Peyer's patch (tissue), 4 donors: ENCODE results near the gene MBTPS1. TPM values are rescaled to one million over a fixed set of nuclear protein-coding genes. Genes with fewer than 3 reads are reported as not detected.

ENCODE experiments used
- DNase-seq, 3 donors: peaks; one replicate each; pipeline ENCODE4 v3.0.0-alpha.2; 2017 to 2019
- H3K27ac ChIP-seq, 4 donors: fragments of 200-600 bp; sonication (generic); one replicate each; pipeline ENCODE4 v1.5.1; 2016 to 2019
- H3K27me3 ChIP-seq, 2 donors: fragments of 200-600 bp; sonication (generic); one replicate each; pipeline ENCODE4 v1.5.1; 2019
- H3K36me3 ChIP-seq, 3 donors: fragments of 200-600 bp; sonication (generic); one replicate each; pipeline ENCODE4 v1.5.1; 2016 to 2019
- H3K4me1 ChIP-seq, 4 donors: fragments of 200-600 bp; sonication (generic); one replicate each; pipeline ENCODE4 v1.5.1; 2016 to 2019
- H3K4me3 ChIP-seq, 4 donors: fragments of 200-600 bp; sonication (generic); 1 replicate in 3 of 4; 2 replicates in 1 of 4; pipeline ENCODE4 v1.5.1; 2016 to 2019; ENCODE audit warnings: mild to moderate bottlenecking in 1 of 4
- H3K9me3 ChIP-seq, 4 donors: fragments of 200-600 bp; sonication (generic); one replicate each; pipeline ENCODE4 v1.5.1; 2016 to 2019; ENCODE audit warnings: mild to moderate bottlenecking in 1 of 4
- POLR2A ChIP-seq, 2 donors: fragments of 450-650 bp; IDR thresholded peaks; one replicate each; pipeline ENCODE4 v1.5.1; 2017; ENCODE audit warnings: antibody characterized with exemption in 2 of 2, mild to moderate bottlenecking in 2 of 2, moderate library complexity in 2 of 2
- total RNA-seq, 4 donors: library from RNA; depleted of rRNA; stranded (reverse); fragments of >200 nt; gene quantifications; one replicate each; pipeline ENCODE4 v1.1.0, GENCODE V29; 2016
- TF ChIP-seq, protein P1 (sequence below), 6 experiments: fragments of 450-650 bp in 4 of 6; fragments of 200-600 bp in 2 of 6; sonication (generic) in 1 of 6; IDR thresholded peaks; one replicate each; pipeline ENCODE4 v1.5.1; 2017 to 2019; ENCODE audit warnings: antibody characterized with exemption in 6 of 6, mild to moderate bottlenecking in 3 of 6, moderate library complexity in 1 of 6

MBTPS1 gene
- total RNA-seq, 4 donors from 2014 or later, result 79.0 to 104 (median 91.7) TPM

DNA sequence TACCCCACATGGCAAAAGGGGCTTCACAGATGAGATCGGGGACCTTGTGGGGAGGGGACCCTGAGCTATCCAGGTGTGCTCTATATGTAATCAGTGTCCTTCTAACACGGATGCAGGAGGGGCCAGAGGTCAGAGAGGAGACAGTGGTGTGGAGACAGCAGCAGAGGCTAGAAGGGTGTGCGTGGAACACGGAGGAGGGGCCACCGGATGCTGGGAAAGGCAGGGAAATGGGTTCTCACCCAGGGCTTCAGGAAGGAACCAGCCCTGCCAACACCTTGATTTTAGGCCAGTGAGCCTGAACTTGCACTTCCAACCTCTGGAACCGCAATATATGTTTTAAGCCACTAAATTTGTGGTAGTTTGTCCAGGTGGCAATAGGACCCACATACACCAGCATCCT lies 69.5 kb downstream of the MBTPS1 start:
- no peaks in the 10 kb centered on the region for H3K9me3 ChIP-seq
- DNase-seq, result no peak
- H3K27me3 ChIP-seq, result no peaks in the 10 kb centered on the region
- H3K27ac ChIP-seq, result no peak overlapping the region
- no peaks in the 10 kb centered on the region for H3K4me1 ChIP-seq
- H3K36me3 ChIP-seq, result no peaks in the 10 kb centered on the region
- H3K4me3 ChIP-seq, result no peak overlapping the region
- no peak for TF ChIP-seq POLR2A (IDR thresholded peaks at IDR 0.05)
- TF ChIP-seq, protein P1, sequence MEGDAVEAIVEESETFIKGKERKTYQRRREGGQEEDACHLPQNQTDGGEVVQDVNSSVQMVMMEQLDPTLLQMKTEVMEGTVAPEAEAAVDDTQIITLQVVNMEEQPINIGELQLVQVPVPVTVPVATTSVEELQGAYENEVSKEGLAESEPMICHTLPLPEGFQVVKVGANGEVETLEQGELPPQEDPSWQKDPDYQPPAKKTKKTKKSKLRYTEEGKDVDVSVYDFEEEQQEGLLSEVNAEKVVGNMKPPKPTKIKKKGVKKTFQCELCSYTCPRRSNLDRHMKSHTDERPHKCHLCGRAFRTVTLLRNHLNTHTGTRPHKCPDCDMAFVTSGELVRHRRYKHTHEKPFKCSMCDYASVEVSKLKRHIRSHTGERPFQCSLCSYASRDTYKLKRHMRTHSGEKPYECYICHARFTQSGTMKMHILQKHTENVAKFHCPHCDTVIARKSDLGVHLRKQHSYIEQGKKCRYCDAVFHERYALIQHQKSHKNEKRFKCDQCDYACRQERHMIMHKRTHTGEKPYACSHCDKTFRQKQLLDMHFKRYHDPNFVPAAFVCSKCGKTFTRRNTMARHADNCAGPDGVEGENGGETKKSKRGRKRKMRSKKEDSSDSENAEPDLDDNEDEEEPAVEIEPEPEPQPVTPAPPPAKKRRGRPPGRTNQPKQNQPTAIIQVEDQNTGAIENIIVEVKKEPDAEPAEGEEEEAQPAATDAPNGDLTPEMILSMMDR (IDR thresholded peaks at IDR 0.05), result no peak

DNA sequence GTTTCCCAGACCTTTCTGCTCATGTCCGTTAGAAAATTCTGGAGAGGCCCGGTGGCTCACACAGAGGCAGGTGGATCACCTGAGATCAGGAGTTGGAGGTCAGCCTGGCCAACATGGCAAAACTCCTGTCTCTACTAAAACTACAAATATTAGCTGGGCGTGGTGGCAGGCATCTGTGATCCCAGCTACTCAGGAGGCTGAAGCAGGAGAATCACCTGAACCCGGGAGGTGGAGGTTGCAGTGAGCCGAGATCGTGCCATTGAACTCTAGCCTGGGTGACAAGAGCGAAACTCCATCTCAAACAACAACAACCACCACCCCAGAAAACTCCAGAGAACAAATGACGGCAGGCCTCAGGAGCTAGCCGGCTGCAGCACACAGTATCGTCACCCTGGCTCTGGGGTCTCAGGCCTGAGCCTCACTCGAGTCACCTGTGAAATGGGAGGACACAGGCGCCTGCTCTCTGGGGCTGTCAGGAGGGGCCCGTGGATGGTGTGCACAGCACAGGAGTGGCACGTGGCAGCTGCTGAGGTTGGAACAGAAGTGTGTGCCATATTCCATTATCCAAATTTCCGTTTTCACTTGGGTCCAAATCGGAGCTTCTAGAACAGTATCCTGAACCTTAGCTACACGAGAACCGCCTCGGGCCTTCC lies 70.8 kb downstream of the MBTPS1 start:
- DNase-seq, result no peak

DNA sequence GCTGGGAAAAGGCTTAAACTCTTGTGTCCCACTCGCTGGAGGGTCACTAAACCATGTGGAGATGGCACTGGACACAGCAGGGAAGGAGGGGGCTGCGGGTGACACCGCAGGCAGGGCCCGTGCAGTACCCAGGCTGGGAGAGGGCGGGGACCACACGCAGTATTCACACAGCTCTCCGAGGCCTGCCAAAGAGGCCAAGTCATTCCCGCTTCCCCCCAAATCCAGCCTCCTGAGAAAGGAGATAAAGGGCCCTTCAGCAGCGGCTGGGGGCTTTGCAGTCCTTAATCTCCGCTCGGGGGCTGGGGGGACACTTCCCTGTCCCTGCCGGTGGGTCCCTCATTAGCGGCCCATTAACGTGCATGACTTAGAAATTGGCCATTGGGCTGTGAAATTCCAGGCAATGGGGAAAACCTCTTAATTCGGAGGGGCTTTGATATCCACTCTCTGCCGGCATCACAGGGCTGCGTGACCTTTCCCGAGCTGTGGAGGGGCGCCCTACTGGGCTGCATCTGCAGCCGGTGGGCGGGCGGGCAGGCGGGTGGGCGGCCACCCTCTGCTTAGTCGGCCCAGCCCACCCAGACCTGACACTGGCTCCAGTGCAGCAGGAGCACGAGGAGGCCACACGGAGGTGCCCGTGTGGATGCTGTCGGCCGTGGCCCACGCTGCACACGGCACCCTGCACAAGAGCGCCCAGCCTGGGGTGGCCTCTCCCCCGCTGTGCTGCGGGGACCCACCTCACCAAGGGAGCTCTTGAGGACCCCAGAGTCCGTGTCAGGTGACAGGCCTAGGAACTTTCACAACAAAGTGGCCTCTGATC lies 71.5 kb downstream of the MBTPS1 start:
- no peaks in the 10 kb centered on the region for H3K9me3 ChIP-seq
- H3K27ac ChIP-seq, result no peak overlapping the region
- H3K36me3 ChIP-seq, result no peaks in the 10 kb centered on the region
- no peak for DNase-seq
- no peaks in the 10 kb centered on the region for H3K4me1 ChIP-seq
- H3K4me3 ChIP-seq, result no peak overlapping the region
- no peak for TF ChIP-seq POLR2A (IDR thresholded peaks at IDR 0.05)
- TF ChIP-seq, protein P1 (IDR thresholded peaks at IDR 0.05), result no peak
- no peaks in the 10 kb centered on the region for H3K27me3 ChIP-seq

More for the DNA sequence above, 70.8 kb downstream of the MBTPS1 start:
- H3K36me3 ChIP-seq, result no peaks in the 10 kb centered on the region
- no peaks in the 10 kb centered on the region for H3K27me3 ChIP-seq
- no peaks in the 10 kb centered on the region for H3K9me3 ChIP-seq
- no peaks in the 10 kb centered on the region for H3K4me1 ChIP-seq
- no peak overlapping the region for H3K27ac ChIP-seq
- no peak overlapping the region for H3K4me3 ChIP-seq
- TF ChIP-seq POLR2A (IDR thresholded peaks at IDR 0.05), result no peak
- TF ChIP-seq, protein P1 (IDR thresholded peaks at IDR 0.05), result no peak

GRCh38 chr16:84044118-84044488 lies 72.6 kb downstream of the MBTPS1 start:
- no peak for TF ChIP-seq POLR2A (IDR thresholded peaks at IDR 0.05)
- TF ChIP-seq, protein P1 (IDR thresholded peaks at IDR 0.05), result peak in 3 of 6 experiments; percentile 16 to 31 (median 23)
- Histone ChIP-seq H3K36me3 (no peaks in the 10 kb centered on the region), H3K27me3 (no peaks in the 10 kb centered on the region), H3K4me1 (no peaks in the 10 kb centered on the region), H3K27ac (no peak overlapping the region), H3K9me3 (no peaks in the 10 kb centered on the region), H3K4me3 (no peak overlapping the region)
- no peak for DNase-seq

DNA sequence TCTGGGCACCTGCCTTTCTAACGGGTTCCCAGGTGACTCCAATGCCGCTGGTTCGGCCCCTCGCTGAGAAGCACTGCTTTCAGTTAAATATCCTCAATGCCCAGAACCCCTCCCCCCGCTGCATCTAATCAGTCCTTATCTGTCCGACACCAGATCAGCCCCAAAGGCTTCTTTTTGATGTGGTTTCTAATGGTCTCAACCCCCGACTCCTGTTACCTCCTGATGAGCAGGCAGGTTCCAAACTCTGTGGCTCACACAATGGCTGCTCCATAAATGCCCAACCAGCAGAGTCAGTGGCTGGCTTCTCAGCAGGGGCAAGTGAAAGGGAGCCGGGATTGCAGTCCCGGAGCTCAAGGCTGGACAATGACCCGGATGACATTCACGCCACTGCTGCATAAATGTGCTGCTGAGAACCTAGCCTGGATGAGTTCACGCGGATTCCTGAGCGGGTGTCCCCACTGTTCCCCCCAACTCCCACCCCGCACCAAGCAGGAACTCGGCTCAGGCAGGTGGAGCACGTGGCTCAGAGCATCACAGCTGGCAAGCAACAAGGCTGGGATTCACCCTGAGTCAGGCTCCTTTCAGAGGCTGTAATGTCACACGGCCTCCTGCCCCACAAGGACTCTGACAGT lies 73.1 kb downstream of the MBTPS1 start:
- H3K36me3 ChIP-seq, result no peaks in the 10 kb centered on the region
- no peaks in the 10 kb centered on the region for H3K4me1 ChIP-seq
- DNase-seq, result no peak
- no peak overlapping the region for H3K4me3 ChIP-seq
- TF ChIP-seq, protein P1 (IDR thresholded peaks at IDR 0.05), result no peak
- no peak for TF ChIP-seq POLR2A (IDR thresholded peaks at IDR 0.05)
- H3K27ac ChIP-seq, result no peak overlapping the region
- H3K27me3 ChIP-seq, result no peaks in the 10 kb centered on the region
- no peaks in the 10 kb centered on the region for H3K9me3 ChIP-seq
